NCI-H510A (cell line): ENCODE measurements around the gene BIVM.
"Not testable (repeated sequence)": the region's sequence is repeated elsewhere in the genome, so short reads cannot be mapped to it uniquely, and the experiment has no call there.

Experiments
- DNase-seq: peaks from one replicate; lab custom pipeline; 2025; lab: John Stamatoyannopoulos, UW

BIVM gene

GRCh38 chr13:102798581-102799425 is at the start of gene BIVM, which contains the start of gene POGLUT2:
Gene BIVM, plus strand, starts transcription at chr13:102799119. Its CDS starts 8,149 bp downstream, at chr13:102807268.
Gene POGLUT2, minus strand, starts transcription at chr13:102798976. Its CDS starts 306 bp downstream, at chr13:102798670.
- peak; percentile 74 for DNase-seq

GRCh38 chr13:102751886-102752285 is 47.0 kb upstream of the BIVM start:
- no peak for DNase-seq

GRCh38 chr13:102757006-102757405 is 41.9 kb upstream of the BIVM start:
- DNase-seq = no peak

- no peak for DNase-seq
Measured at GRCh38 chr13:102758842-102759241, 40.1 kb upstream of the BIVM start.

GRCh38 chr13:102761071-102761470 is 37.8 kb upstream of the BIVM start:
- no peak for DNase-seq

GRCh38 chr13:102763741-102764140 is 35.2 kb upstream of the BIVM start:
- no peak for DNase-seq

GRCh38 chr13:102768909-102769308 is 30.0 kb upstream of the BIVM start:
- no peak for DNase-seq

GRCh38 chr13:102769679-102770078 is 29.2 kb upstream of the BIVM start:
- DNase-seq = no peak

- DNase-seq = no peak
Measured at GRCh38 chr13:102770435-102770834, 28.5 kb upstream of the BIVM start.

GRCh38 chr13:102771298-102772041 is 27.4 kb upstream of the BIVM start:
- no peak for DNase-seq

- no peak for DNase-seq
Measured at GRCh38 chr13:102772042-102772425, 26.9 kb upstream of the BIVM start.

GRCh38 chr13:102773441-102774213 is 25.3 kb upstream of the BIVM start, which contains the start of gene TEX30:
Gene TEX30, minus strand, starts transcription at chr13:102773786. Its CDS starts 3,760 bp downstream, at chr13:102770026.
- peak; percentile 36 for DNase-seq

GRCh38 chr13:102774214-102774568 is 24.7 kb upstream of the BIVM start:
- DNase-seq = no peak

GRCh38 chr13:102774591-102775520 is 24.1 kb upstream of the BIVM start:
- no peak for DNase-seq

- no peak for DNase-seq
Measured at GRCh38 chr13:102776271-102776670, 22.6 kb upstream of the BIVM start.

- DNase-seq = no peak
Measured at GRCh38 chr13:102777736-102778135, 21.2 kb upstream of the BIVM start.

GRCh38 chr13:102779436-102780159 is 19.3 kb upstream of the BIVM start:
- no peak for DNase-seq

- DNase-seq = not testable (repeated sequence)
Measured at GRCh38 chr13:102780656-102781055, 18.3 kb upstream of the BIVM start.

GRCh38 chr13:102781591-102781990 is 17.3 kb upstream of the BIVM start:
- DNase-seq = no peak

- DNase-seq = no peak
Measured at GRCh38 chr13:102784483-102784882, 14.4 kb upstream of the BIVM start.
